Measurements from ENCODE around the gene NCBP2L.

Gene NCBP2L

DNA sequence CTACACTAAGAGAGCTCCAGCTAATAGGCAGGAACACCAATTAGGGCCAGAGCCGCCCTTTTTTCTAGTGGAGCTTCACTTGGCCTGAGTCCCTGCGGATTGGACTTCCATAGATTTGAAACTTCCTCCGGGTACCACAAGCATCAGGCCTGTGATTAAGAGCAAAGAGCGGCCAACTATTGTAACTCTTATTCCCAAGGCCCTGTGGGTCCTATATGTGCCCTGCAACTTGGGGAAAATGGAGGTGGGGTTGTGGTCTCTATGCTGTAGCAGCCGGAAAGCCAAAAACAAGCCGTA, at the start of gene NCBP2L:
TSS of gene NCBP2L (plus strand) at position 198 of the 297 bp plus-strand sequence. CDS start 16,488 bp downstream, outside the sequence.
- H3K4me3 ChIP-seq (ENCODE audit: low read depth, low read length), result no peak within 1 kb of the TSS

GRCh38 chrX:107728371-107729099, 49.0 kb upstream of the NCBP2L start:
- H3K4me3 ChIP-seq (ENCODE audit: low read depth, low read length), result no peak overlapping the region
- no peak for DNase-seq (ENCODE audit: low read depth)
- TF ChIP-seq CTCF (IDR thresholded peaks at IDR 0.05; ENCODE audit: control insufficient read depth, extremely low read depth, insufficient read depth), result no peak

More for the DNA sequence above, at the start of gene NCBP2L:
- no peak for TF ChIP-seq CTCF (IDR thresholded peaks at IDR 0.05; ENCODE audit: control insufficient read depth, extremely low read depth, insufficient read depth)
- DNase-seq (ENCODE audit: low read depth), result no peak

- TF ChIP-seq CTCF (IDR thresholded peaks at IDR 0.05; ENCODE audit: control insufficient read depth, extremely low read depth, insufficient read depth), result 0 out of 2 replicates have a peak, but pooled peaks have one; percentile 15
- DNase-seq (ENCODE audit: low read depth), result no peak
- no peak overlapping the region for H3K4me3 ChIP-seq (ENCODE audit: low read depth, low read length)
Observed at GRCh38 chrX:107729558-107730297, 47.8 kb upstream of the NCBP2L start.

GRCh38 chrX:107730298-107730655, 47.3 kb upstream of the NCBP2L start:
- no peak for TF ChIP-seq CTCF (IDR thresholded peaks at IDR 0.05; ENCODE audit: control insufficient read depth, extremely low read depth, insufficient read depth)
- DNase-seq (ENCODE audit: low read depth), result no peak
- H3K4me3 ChIP-seq (ENCODE audit: low read depth, low read length), result no peak overlapping the region

DNA sequence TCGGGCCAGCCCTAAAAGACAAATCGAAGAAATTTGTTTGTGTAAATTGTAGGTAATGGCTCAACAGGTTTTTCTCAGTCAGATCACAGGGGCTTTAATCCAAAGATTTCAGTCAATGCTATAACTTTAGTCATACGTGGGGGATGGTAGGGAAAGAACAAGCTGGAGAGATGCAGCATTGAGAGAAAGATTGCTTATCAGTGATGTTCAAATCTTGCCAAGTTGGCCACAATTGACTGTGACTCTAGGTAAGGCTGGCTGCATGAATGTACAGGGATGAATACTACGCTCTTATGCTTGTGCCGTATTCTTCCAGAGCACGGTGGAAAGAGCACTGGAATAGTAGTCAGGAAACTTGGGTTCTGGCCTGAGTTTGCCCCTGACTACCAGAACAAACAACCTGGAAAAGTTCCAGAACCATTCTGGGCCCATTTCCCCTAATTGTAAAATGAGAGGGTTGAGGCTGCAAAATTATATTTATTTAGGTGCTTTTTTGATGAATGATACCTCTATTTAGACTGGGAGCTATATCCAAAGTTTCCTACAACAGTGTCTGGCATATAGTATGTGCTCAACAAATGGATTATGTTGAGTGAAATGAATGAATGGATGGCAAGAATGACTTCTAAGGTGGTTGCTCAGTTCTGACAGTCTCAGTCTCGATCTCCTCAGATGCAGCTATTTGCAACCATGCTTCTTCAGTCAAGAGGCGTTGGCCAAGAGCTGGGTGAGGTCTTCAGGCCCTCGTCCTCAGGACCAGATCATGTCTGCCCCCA, 46.4 kb upstream of the NCBP2L start:
- H3K4me3 ChIP-seq (ENCODE audit: low read depth, low read length), result no peak overlapping the region
- TF ChIP-seq CTCF (IDR thresholded peaks at IDR 0.05; ENCODE audit: control insufficient read depth, extremely low read depth, insufficient read depth), result no peak
- no peak for DNase-seq (ENCODE audit: low read depth)

DNA sequence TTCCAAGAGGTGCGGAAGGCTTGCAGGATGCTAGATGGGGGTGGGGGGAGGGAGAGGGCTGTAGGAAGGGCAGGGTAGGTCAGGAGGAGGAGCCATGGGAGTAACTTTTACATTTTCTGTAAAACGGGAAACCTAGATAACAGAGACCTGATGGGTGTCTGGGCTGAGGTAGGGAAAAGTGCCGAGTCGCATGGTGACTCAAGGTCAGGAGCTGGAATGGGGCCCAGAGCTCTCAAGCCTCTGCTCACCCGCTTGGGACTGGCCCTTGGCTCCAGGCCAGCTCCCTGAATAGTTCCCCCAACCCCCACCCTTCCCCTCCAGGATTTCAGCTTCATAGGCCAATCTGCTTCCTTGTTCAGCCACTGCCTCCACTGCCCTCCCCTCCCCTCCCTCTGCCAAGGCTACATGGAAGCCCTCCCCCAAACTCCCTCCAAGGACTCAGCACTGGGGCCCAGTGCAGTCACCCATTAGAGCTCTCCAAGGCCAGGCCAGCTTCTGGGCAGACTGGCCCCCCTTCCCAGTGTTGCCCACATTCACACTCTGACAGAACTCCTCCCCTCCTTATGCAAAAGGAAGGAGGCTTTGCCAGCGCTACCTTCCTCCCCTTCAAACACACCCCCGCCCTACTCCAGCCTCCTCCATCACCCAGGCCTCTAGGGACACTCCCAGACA, 45.6 kb upstream of the NCBP2L start:
- no peak for TF ChIP-seq CTCF (IDR thresholded peaks at IDR 0.05; ENCODE audit: control insufficient read depth, extremely low read depth, insufficient read depth)
- no peak for DNase-seq (ENCODE audit: low read depth)
- no peak overlapping the region for H3K4me3 ChIP-seq (ENCODE audit: low read depth, low read length)
